Thyroid gland (tissue), 4 donors: ENCODE measurements around the gene MYEF2.

Source experiments
- POLR2A ChIP-seq, 2 donors: fragments of 450-650 bp; IDR thresholded peaks; one replicate each; pipeline ENCODE4 v1.6.1; 2017; ENCODE audit warnings: antibody characterized with exemption in 2 of 2, mild to moderate bottlenecking in 2 of 2, moderate library complexity in 1 of 2
- TF ChIP-seq, protein P1 (sequence below), 6 experiments: fragments of 200-600 bp in 3 of 6; fragments of 450-650 bp in 3 of 6; sonication (generic) in 3 of 6; IDR thresholded peaks; one replicate each; pipeline ENCODE4 v1.5.1; 2016 to 2019; ENCODE audit warnings: antibody characterized with exemption in 6 of 6, mild to moderate bottlenecking in 2 of 6, inconsistent platforms in 1 of 6, moderate library complexity in 1 of 6

DNA sequence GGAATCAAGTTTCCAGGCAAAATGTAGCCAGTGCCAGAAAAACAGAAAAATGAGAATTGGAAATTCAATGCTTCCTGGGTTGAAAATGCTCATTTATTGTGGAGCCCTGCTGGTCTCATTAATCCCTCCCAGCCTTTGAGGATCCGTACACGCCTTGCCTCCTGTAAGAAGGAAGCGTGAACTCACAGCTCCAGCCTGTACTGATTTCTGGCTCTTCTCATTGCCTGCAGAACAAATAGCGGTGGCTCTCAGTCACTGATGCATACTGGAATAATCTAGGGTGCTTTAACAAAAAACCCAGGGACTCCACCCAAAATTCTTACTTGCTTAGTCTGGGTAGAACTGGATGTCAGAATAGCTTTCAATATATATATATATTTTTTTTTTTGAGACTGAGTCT lies 86.6 kb downstream of the MYEF2 start:
- TF ChIP-seq, protein P1, sequence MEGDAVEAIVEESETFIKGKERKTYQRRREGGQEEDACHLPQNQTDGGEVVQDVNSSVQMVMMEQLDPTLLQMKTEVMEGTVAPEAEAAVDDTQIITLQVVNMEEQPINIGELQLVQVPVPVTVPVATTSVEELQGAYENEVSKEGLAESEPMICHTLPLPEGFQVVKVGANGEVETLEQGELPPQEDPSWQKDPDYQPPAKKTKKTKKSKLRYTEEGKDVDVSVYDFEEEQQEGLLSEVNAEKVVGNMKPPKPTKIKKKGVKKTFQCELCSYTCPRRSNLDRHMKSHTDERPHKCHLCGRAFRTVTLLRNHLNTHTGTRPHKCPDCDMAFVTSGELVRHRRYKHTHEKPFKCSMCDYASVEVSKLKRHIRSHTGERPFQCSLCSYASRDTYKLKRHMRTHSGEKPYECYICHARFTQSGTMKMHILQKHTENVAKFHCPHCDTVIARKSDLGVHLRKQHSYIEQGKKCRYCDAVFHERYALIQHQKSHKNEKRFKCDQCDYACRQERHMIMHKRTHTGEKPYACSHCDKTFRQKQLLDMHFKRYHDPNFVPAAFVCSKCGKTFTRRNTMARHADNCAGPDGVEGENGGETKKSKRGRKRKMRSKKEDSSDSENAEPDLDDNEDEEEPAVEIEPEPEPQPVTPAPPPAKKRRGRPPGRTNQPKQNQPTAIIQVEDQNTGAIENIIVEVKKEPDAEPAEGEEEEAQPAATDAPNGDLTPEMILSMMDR (IDR thresholded peaks at IDR 0.05): no peak
- TF ChIP-seq POLR2A (IDR thresholded peaks at IDR 0.05): no peak
